NCI-H2107 (cell line): ENCODE data around the gene FBH1.
"Not testable (repeated sequence)": the region's sequence is repeated elsewhere in the genome, so short reads cannot be mapped to it uniquely, and the experiment has no call there.

ENCODE experiments used
- DNase-seq: peaks from one replicate; lab custom pipeline; 2025; lab: John Stamatoyannopoulos, UW

FBH1 gene

DNA sequence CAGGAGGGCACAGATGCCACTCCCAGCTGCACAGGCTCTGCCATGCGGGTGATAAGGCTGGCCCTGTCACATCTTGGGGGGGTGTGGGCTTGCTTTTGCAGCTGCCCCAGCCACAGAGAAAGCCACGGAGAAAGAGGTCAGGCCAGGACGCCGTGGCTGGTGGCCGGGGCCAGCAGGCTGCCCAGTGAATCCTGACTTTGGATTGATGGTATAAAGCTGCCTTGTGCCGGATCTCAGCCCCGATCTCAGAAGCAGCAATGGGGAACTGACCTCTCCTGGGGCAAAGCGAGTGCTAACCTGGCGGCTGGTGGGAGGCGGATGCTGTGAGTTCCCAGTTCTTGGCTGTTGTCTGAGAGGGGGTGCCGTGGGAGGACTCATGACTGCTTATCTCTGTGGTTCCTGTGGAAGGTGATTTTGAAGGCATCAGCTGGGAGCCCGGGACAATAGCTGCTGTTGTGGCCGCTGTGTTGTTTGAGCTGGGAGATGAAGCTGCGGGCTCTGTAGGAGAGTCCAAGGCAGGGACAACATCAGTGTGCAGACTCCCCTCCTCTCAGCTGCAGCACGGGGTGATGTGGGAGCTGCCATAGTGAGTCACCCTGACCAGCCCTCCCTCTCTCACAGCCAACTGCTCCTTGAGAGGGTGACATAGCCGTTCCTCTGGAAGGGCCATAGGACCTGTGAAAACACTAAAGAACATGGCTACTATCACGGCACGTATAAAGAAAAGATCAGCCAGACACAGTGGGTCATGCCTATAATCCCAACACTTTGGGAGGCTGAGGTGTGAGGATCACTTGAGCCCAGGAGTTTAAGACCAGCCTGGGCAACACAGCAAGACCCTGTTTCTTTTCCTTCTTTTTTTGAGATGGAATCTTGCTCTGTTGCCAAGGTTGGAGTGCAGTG lies 70.3 kb downstream of the FBH1 start:
- no peak for DNase-seq

DNA sequence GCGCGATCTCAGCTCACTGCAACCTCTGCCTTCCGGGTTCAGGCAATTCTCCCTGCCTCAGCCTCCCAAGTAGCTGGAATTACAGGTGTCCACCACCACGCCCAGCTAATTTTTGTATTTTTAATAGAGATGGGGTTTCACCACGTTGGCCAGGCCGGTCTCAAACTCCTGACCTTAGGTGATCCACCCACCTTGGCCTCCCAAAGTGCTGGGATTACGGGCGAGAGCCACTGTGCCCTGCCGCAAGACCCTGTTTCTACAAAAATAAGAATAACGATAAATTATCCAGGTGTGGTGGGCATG lies 70.9 kb downstream of the FBH1 start:
- DNase-seq, result not testable (repeated sequence)

DNA sequence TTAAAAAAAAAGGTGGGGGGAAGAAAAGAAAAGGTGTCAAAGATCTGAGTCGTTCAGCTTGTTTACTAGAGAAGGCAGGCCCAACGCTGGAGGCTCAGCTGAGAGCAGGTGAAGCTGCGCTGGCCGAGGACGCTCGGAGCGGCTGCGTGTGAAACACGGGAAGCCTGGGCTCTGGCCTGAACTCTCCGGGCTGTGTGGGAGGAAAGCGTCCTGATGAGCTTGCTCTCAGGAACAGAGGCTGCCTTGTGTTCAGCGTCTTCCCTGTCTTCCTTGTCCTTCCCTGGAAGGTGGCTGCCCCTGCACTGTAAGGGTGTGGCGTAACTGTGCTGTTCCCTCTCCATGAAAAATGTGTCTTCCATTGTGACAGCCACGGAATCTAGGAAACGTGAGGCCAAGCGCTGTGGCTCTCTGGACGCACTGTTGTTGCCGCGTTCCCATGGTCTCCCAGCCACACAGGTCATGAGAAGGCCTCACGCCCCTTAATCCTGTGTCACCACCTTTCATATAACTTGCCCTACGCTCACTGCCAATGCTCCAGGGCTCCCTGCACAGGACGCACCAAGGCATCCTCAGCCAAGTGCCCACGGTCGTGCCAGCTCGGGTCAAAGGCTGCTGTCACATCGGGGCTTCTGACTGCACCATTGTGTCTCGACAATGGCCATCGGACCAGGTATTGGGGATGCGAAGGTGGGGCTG lies 71.5 kb downstream of the FBH1 start:
- no peak for DNase-seq

DNA sequence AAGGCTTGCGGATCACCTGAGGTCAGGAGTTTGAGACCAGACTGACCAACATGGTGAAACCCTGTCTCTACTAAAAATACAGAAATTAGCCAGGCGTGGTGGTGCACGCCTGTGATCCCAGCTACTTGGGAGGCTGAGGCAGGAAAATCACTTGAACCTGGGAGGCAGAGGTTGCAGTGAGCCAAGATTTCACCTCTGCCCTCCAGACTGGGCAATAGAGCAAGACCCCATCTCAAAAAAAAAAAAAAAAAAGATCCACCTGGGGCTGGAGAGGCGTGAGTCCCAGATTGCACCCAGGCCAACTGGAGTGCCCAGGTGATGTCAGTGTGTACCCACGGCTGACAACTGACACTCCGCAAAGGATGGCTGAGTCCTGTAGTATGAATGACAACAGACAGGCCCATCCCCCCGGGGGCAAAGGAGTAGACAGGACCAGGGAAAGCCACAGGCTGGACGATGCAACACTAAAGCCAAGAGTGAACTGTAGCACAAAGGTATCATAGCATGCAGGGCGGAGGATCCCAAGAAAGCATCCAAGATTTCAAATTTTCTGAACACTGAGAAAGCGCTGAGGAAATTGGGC lies 72.4 kb downstream of the FBH1 start:
- DNase-seq, result not testable (repeated sequence)

DNA sequence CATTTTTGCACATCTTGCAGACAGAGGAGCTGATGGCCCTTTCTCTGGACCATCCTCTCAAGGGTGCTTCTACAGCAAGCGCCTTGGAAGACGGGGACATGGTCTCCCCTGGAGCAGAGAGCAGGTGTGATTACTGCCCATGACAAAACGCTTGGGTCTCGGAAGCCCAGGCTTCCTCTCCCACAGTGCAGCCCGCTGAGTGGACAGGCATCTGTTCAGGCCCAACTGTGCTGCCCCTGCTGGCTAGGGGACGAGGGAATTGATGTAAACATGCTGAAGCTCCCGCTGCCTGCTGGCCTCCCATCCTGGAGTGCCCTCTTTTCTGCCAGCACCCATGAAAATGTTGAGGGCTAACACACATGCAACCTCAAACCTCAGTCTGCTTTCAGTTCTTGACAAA lies 73.0 kb downstream of the FBH1 start:
- DNase-seq, result no peak

- no peak for DNase-seq
Observed at GRCh38 chr10:5963591-5963990, 73.5 kb downstream of the FBH1 start.

DNA sequence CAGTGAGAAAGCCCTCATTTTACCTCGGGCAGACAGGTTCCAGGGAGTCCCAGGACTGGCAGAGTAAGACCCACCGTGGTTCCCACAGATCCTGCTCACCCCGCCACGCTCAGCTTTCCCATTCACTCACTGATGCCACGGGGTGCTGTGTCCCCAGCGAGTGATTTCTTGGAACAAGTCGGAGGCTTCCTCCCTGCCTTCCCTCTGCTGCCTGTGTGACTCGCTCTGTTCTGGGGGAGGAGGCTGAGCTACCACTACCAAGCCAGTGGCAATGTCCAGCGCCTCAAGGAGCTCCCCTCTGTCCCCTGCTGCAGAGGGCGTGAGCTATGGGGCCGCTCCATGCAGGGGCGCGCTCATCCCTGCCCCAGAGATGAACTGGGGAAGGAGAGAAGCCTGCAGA lies 74.7 kb downstream of the FBH1 start:
- no peak for DNase-seq

- no peak for DNase-seq
Observed at GRCh38 chr10:5965266-5965665, 75.2 kb downstream of the FBH1 start.

DNA sequence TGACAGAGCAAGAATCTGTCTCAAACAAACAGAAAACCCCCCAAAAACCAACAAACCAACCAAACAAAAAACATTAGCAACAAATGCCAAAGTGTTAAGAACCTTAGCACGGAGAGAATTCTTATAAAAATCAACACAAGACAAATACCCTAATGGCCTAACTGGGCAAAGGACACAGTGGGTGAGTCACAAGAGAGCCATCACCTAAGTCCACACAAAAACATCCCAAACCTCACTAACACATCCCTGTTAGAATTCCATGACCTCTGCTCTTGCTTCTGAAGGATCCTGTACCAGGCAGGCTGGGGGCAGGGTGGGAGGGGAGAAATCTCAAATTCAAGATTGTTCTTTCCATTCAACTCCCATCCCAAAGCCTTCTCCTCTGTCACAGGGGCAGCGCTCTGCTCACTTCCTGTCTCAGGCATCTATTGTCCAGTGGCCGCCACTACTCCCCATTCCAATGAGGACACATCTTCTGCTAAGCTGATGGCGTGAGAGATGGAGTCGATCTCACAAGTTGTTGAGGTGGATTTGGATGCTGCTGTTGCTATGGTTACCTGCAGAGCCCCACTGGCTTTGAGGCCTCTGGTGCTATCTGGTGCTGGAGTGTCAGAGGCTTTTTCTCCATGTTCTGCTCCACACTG lies 78.1 kb downstream of the FBH1 start:
- no peak for DNase-seq

GRCh38 chr10:5968681-5969453 lies 78.8 kb downstream of the FBH1 start:
- no peak for DNase-seq

DNA sequence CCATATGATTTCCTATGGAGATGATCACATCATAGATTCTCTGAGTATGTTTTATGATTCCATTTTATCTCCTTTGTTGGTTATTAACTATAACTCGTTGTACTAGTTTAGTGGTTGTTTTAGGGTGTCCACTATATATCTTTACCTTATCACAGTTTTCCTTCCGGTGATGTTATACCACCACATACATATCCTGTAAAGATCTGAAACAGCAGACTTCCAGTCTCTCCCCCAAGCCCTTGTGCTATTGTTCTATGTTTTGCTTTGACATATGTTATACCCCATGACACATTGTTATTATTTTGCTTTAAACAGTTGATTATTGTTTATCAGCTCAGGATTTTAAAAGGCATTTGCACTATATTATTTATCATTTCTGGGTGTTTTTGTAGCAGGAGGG lies 80.0 kb downstream of the FBH1 start:
- no peak for DNase-seq

- no peak for DNase-seq
Observed at GRCh38 chr10:5970527-5970926, 80.5 kb downstream of the FBH1 start.

DNA sequence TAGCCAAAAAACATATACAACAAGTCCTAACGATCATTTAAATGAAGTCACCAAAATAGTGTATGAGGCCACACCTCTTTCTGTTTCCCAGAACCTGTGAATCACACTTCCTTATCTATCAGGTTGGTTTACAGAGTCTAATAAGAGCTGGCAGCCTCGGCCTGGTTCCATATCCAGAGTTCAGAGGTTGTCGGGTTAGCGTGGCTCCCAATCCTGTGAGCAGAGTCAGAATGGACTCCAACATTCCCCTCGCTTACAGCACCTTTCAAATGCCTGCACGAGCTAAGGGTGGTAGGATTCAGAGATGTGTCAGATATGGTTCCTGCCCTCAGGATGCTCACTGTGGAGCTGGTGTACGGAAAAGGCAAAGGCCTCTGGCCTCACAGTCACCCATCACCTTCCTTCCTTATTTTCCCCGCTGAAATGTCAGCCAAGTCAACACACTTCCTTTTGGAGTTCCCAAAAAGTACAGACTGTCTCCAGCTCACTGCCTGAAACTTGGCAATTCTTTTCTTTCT lies 81.3 kb downstream of the FBH1 start:
- DNase-seq, result no peak

- DNase-seq, result no peak
Observed at GRCh38 chr10:5971886-5972285, 81.8 kb downstream of the FBH1 start.

DNA sequence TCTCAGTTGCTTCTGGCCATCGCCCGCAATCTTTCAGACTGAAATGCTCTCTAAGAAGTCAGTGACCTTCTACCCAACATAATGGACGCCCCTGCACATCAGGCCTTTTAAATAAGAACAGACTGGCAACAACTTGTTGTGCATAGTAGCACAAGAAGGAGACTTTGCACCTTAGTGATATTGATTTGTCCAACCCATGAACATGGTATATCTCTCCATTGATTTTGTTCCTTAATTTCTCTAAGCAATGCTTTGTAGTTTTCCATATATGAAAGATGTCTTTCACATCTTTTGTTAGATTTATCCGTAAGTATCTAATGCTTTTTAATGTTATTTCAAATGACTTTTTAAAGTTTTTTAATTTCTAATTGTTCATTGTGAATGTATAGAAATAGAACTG lies 83.0 kb downstream of the FBH1 start:
- DNase-seq, result no peak

DNA sequence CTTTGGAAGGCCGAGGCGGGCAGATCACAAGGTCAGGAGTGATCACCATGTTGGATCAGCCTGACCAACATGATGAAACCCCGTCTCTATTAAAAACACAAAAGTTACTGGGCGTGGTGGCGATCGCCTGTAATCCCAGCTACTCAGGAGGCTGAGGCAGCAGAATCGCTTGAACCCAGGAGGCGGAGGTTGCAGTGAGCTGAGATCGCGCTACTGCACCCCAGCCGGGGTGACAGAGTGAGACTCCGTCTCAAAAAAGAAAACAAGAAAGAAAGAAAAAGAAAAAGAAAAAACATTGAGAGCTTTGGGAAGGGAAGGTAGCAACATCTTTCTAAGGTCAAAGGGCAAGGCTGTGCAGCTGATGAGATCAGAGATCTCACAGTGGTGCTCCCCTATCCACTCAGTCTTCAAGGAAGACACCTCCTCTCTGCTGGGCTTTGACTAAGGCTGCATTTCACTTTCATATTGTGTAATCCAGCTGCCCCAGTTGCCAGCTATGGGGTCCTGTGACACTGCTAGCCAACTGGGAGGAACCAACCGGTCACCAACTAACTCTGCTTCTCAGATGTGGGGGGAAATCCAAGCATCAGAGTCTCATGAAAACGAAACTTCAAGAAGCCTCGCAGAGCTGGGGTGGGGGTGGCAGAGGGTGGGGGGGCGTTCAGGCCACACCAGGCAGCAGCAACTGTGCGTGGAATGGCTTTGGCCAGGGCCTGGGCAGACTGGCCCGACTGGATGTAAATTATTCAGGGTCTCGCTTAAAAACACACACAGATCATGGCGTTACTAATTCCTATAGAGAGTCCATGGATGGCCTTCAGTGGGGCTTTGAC lies 85.8 kb downstream of the FBH1 start:
- no peak for DNase-seq

DNA sequence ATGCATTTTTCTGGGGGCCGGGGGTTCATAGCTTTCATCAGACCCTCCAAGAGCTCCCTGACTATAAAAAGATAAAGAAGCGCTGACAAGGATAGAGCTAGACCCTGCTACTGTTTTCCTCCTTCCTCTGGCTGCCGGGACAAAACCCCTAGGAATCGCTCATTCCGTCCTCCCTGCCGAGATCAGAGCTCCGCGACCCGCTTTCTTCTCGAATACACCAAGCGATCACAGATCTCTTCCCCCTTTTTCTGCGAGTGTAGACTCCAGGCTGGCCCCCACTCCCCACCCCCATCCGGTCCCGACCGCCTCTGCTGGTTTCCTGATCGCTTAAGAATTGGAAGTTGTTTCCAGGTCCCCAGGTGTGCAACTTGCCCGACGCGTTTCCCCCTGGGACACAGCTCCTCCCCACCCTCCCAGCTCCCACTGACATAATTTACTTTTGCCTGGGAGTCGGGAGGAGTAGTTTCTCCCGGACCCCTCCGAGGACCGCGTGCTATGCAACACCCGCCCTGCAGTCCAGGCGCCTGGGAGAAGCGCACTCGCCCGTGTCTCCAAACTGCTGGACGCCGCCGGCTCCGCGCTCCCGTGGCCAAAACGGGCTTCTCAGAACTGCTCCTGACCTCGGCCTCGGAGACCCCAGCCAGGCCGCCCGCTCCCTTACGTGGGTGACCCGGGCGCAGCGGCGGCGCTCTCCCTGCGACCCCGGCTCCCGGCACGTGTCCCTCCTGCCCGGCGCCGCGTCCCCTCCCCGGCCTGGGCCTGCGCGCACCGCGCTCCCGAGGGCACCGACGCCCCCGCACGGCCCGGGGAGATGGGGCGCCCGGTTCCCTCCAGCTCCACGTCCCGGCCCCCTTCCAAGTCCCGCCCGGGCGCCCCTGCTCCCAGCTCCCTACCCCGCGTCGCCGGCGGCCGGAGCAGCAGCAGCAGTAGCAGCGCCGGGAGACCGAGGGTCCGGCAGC lies 86.7 kb downstream of the FBH1 start:
- no peak for DNase-seq

- DNase-seq, result peak; percentile 31
Observed at GRCh38 chr10:5977471-5978229, 87.6 kb downstream of the FBH1 start, which contains the start of gene IL15RA. IL15RA (minus strand) TSS chr10:5977543; CDS start chr10:5977492, 51 bp downstream.

GRCh38 chr10:5978230-5978489 lies 88.1 kb downstream of the FBH1 start:
- DNase-seq, result no peak
